ENCODE measurements around the gene TBX19. TPM values are rescaled to one million over a fixed set of nuclear protein-coding genes. Genes with fewer than 3 reads are reported as not detected.
A peak's percentile ranks its signal among the peaks of the same experiment; 100 is the strongest.

Gene TBX19
- total and polyA plus RNA-seq, 12 donors: 0.35 to 2.2 (median 1.1) TPM; not detected in 1

- 91 to 98% (median 98%) methylated on average over 6 to 7 of the region's 7 CpGs for WGBS, 4 donors
- DNase-seq: no peak
- Histone ChIP-seq H3K27ac (no peak overlapping the region), H3K4me1 (replicated peaks in 1 of 2) (peaks cover 0 to 8% of the 10 kb centered on the region in 2 donors), H3K36me3 (replicated peaks in 1 of 2) (no peaks in the 10 kb centered on the region), H3K9me3 (replicated peaks in 1 of 3) (no peaks in the 10 kb centered on the region), H3K4me3 (no peak overlapping the region), H3K27me3 (no peaks in the 10 kb centered on the region)
- intact Hi-C loops (cut with DNase I): no loop called here
- TF ChIP-seq POLR2A (IDR thresholded peaks at IDR 0.05) (no peak), CTCF (IDR thresholded peaks at IDR 0.05) (no peak)
Measured at GRCh38 chr1:168264296-168264695, 16.4 kb upstream of the TBX19 start.

GRCh38 chr1:168265596-168265995 lies 15.1 kb upstream of the TBX19 start:
- H3K9me3 ChIP-seq (replicated peaks in 1 of 3): no peaks in the 10 kb centered on the region
- no peaks in the 10 kb centered on the region for H3K27me3 ChIP-seq
- no peak for TF ChIP-seq POLR2A (IDR thresholded peaks at IDR 0.05)
- no peak overlapping the region for H3K27ac ChIP-seq
- peaks cover 0 to 8% of the 10 kb centered on the region in 2 donors for H3K4me1 ChIP-seq (replicated peaks in 1 of 2)
- 89 to 100% (median 91%) methylated on average over 1 of the region's 1 CpG; no CpG with 5 or more reads in 1 of the 4 donors for WGBS, 4 donors
- no peak for DNase-seq
- H3K4me3 ChIP-seq: no peak overlapping the region
- H3K36me3 ChIP-seq (replicated peaks in 1 of 2): no peaks in the 10 kb centered on the region
- intact Hi-C loops (cut with DNase I): no loop called here

- Histone ChIP-seq H3K27me3 (no peaks in the 10 kb centered on the region), H3K36me3 (replicated peaks in 1 of 2) (no peaks in the 10 kb centered on the region), H3K9me3 (replicated peaks in 1 of 3) (no peaks in the 10 kb centered on the region), H3K4me3 (no peak overlapping the region), H3K27ac (no peak overlapping the region), H3K4me1 (replicated peaks in 1 of 2) (peaks cover 0 to 4% of the 10 kb centered on the region in 2 donors)
- 55 to 72% (median 65%) methylated on average over 6 of the region's 6 CpGs for WGBS, 4 donors
- intact Hi-C loops (cut with DNase I): no loop called here
- TF ChIP-seq POLR2A (IDR thresholded peaks at IDR 0.05) (no peak), CTCF (IDR thresholded peaks at IDR 0.05) (no peak)
- DNase-seq: peak in 1 of 7 donors; percentile 14
Measured at GRCh38 chr1:168266644-168267186, 14.0 kb upstream of the TBX19 start.

- no peak overlapping the region for H3K27ac ChIP-seq
Measured at GRCh38 chr1:168271636-168272035, 9.0 kb upstream of the TBX19 start.

More at GRCh38 chr1:168271636-168272035, 9.0 kb upstream of the TBX19 start:
- WGBS, 4 donors: 77 to 85% (median 77%) methylated on average over 1 of the region's 1 CpG
- Histone ChIP-seq H3K27me3 (no peaks in the 10 kb centered on the region), H3K9me3 (replicated peaks in 1 of 3) (no peaks in the 10 kb centered on the region), H3K4me3 (no peak overlapping the region), H3K4me1 (replicated peaks in 1 of 2) (no peaks in the 10 kb centered on the region), H3K36me3 (replicated peaks in 1 of 2) (no peaks in the 10 kb centered on the region)
- no peak for DNase-seq
- TF ChIP-seq CTCF (IDR thresholded peaks at IDR 0.05): no peak
- TF ChIP-seq POLR2A (IDR thresholded peaks at IDR 0.05): no peak
- intact Hi-C loops (cut with DNase I): no loop called here

All from adrenal gland (tissue), 12 donors.